Naive B cell (primary cell): ENCODE data around the gene PPP1R37. TPM values are rescaled to one million over a fixed set of nuclear protein-coding genes. Genes with fewer than 3 reads are reported as not detected.

Experiments used
- ATAC-seq, 2 donors: fragments of 150-1000 bp; cut with Tn5 transposase; 2 replicates each; pipeline ENCODE4 v1.10.0; 2021; ENCODE audit warnings: low read depth in 2 of 2, mild to moderate bottlenecking in 2 of 2, moderate library complexity in 2 of 2
- DNase-seq: peaks from one replicate; pipeline ENCODE4 v3.0.0; 2022
- H3K27ac Mint-ChIP-seq, 6 donors: one replicate each; pipeline ENCODE4 v1.8.0; 2020 to 2022; ENCODE audit warnings: mild to moderate bottlenecking in 6 of 6, mixed read lengths in 6 of 6, moderate library complexity in 5 of 6, inconsistent platforms in 2 of 6
- H3K27me3 Mint-ChIP-seq, 3 donors: one replicate each; pipeline ENCODE4 v1.8.0; 2021 to 2022; ENCODE audit warnings: mixed read lengths in 3 of 3, mild to moderate bottlenecking in 1 of 3
- H3K36me3 Mint-ChIP-seq, 2 donors: one replicate each; pipeline ENCODE4 v1.8.0; 2020 to 2022; ENCODE audit warnings: mixed read lengths in 2 of 2, inconsistent platforms in 1 of 2, mild to moderate bottlenecking in 1 of 2
- H3K4me1 Mint-ChIP-seq, 3 donors: one replicate each; pipeline ENCODE4 v1.8.0; 2020 to 2022; ENCODE audit warnings: mixed read lengths in 3 of 3, inconsistent platforms in 1 of 3, mild to moderate bottlenecking in 1 of 3, moderate library complexity in 1 of 3
- H3K4me3 Mint-ChIP-seq, 8 donors: one replicate each; pipeline ENCODE4 v1.8.0; 2020 to 2022; ENCODE audit warnings: mild to moderate bottlenecking in 8 of 8, mixed read lengths in 8 of 8, moderate library complexity in 8 of 8, inconsistent platforms in 2 of 8
- H3K9me3 Mint-ChIP-seq, 7 donors: one replicate each; pipeline ENCODE4 v1.8.0; 2020 to 2022; ENCODE audit warnings: mixed read lengths in 7 of 7, mild to moderate bottlenecking in 5 of 7, inconsistent platforms in 2 of 7, moderate library complexity in 1 of 7
- polyA plus RNA-seq, 6 donors: library from polyadenylated mRNA; unstranded; fragments of 300-500 nt; fragmentation: Illumina TruSeq; gene quantifications; one replicate each; pipeline ENCODE4 v1.2.3, GENCODE V29; 2021; ENCODE audit warnings: low read depth in 6 of 6

PPP1R37 gene
- polyA plus RNA-seq, 6 donors from 2014 or later = 0.20 to 1.4 (median 0.32) TPM; not detected in 1

DNA sequence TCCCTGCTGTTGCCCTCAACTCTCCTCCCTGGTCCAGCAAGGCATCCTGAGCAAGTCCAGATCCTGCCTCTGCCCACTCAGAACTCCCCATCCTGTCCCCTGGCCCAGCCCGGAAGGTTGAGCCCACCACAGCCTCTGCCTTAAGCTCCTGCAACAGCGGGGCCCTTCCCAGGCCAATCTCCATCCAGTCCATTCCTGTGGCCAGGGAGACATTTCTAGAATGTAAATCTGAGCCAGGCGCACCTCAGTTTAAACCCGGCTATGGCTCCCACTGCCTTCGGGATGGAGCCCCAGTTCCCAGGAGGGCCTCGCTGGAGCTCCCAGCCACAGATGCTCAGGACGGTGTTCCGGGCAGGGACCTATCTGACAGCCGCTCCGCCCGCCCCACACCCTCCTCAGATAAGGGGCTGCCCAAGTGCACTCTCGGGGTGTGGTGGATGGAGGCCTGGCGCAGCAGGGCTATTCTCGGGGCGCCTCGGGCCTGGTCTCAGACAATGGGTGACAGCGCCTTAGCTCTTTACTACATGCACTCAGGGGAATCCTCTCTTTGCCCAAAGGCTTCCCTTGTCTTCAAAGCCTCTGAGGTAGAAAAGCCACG is 79.7 kb downstream of the PPP1R37 start:
- Mint-ChIP-seq H3K4me3 (peak overlapping the region in 2 of 8 donors; percentile 12 to 25), H3K27me3 (no peaks in the 10 kb centered on the region), H3K4me1 (peaks cover 27 to 37% (median 36%) of the 10 kb centered on the region in 3 donors), H3K27ac (peak overlapping the region in 1 of 6 donors; percentile 15), H3K9me3 (no peaks in the 10 kb centered on the region), H3K36me3 (no peaks in the 10 kb centered on the region)
- no peak for DNase-seq
- ATAC-seq = no peak

- no peaks in the 10 kb centered on the region for H3K27me3 Mint-ChIP-seq
- DNase-seq (no peak), ATAC-seq (no peak)
- H3K4me3 Mint-ChIP-seq = peak overlapping the region in 3 of 8 donors; percentile 4 to 44 (median 16)
- peaks cover 27 to 41% (median 36%) of the 10 kb centered on the region in 3 donors for H3K4me1 Mint-ChIP-seq
- H3K27ac Mint-ChIP-seq = peak overlapping the region in 3 of 6 donors; percentile 21 to 90 (median 62)
- no peaks in the 10 kb centered on the region for H3K36me3 Mint-ChIP-seq
- H3K9me3 Mint-ChIP-seq = no peaks in the 10 kb centered on the region
These were observed 80.8 kb downstream of the PPP1R37 start for GRCh38 chr19:45173816-45174215.

DNA sequence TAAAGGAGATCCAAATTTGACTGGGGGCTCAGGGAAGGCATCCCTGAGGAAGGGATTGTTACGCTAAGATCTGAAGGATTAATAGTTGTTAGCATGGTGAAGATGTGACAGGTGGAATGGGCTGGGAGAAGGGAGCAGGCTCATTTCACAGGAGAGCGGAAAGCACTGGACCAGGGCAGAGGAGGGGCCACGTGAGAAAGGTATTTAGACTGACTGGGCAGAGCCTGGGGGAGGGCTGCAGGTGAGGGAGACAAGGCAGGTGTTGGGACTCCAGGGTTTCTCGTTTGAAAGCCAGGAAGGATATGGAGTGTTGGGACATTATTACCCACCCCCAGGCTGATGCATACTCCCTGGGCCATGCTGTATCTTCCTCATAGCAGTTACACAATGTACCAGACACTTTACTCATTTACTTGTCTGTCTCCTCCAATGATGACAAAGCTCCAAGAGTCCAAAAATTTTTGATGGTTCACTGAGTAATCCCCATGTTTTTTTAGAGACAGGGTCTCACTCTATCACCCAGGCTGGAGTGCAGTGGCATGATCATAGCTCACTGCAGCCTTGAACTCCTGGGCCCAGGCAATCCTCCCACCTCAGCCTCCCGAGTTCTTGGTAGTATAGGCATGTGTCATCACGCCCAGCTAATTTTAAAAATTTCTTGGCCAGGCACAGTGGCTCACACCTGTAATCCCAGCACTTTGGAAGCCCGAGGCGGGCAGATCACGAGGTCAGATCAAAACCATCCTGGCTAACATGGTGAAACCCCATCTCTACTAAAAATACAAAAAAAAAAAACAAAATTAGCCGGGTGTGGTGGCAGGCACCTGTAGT is 82.8 kb downstream of the PPP1R37 start:
- H3K36me3 Mint-ChIP-seq = peaks cover 0 to 1% of the 10 kb centered on the region in 2 donors
- H3K4me1 Mint-ChIP-seq = peaks cover 31 to 49% (median 47%) of the 10 kb centered on the region in 3 donors
- peak overlapping the region in 6 of 8 donors; percentile 11 to 74 (median 55) for H3K4me3 Mint-ChIP-seq
- ATAC-seq = no peak
- DNase-seq = no peak
- H3K9me3 Mint-ChIP-seq = no peaks in the 10 kb centered on the region
- no peaks in the 10 kb centered on the region for H3K27me3 Mint-ChIP-seq
- H3K27ac Mint-ChIP-seq = peak overlapping the region in 4 of 6 donors; percentile 24 to 93 (median 61)

DNA sequence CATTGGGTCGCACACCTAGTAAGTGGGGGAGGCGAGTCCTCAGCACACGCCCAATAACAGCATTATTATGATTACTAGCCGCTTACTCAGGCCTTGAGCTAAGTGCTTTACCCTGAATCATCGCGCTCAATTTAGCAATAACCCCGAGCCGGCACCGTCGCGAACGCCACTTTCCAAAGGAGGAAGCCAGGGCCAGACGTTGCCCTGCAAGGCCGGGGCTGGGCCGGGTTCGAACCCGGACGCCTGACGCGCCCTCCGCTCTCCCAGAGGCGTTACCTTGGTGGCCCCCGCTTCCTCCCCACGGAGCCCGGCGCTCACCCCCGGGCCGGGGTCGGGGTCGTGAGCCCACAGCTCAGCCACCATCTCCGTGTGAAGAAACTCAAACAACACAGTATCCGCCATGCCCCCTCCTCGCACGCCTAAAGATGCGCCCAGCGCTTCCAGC is 84.9 kb downstream of the PPP1R37 start, which contains the start of gene TRAPPC6A:
TRAPPC6A (minus strand) TSS at position 421 of the 445 bp plus-strand sequence; CDS start at position 402, 19 bp downstream.
- H3K27me3 Mint-ChIP-seq = no peaks in the 10 kb centered on the region
- DNase-seq (no peak), ATAC-seq (peak; percentile 2)
- H3K4me1 Mint-ChIP-seq = peaks cover 32 to 45% (median 42%) of the 10 kb centered on the region in 3 donors
- peaks cover 0 to 13% of the 10 kb centered on the region in 2 donors for H3K36me3 Mint-ChIP-seq
- H3K9me3 Mint-ChIP-seq = no peaks in the 10 kb centered on the region
- peak within 1 kb of the TSS; percentile 80 to 98 (median 94) for H3K4me3 Mint-ChIP-seq
- peak within 1 kb of the TSS; percentile 90 to 99 (median 96) for H3K27ac Mint-ChIP-seq

GRCh38 chr19:45178262-45179071 is 85.5 kb downstream of the PPP1R37 start, which contains the start of gene BLOC1S3:
Gene BLOC1S3 (plus strand): TSS chr19:45178784. CDS start chr19:45179297, 513 bp downstream.
- no peaks in the 10 kb centered on the region for H3K27me3 Mint-ChIP-seq
- H3K36me3 Mint-ChIP-seq = peaks cover 0 to 13% of the 10 kb centered on the region in 2 donors
- H3K27ac Mint-ChIP-seq = peak within 1 kb of the TSS; percentile 90 to 99 (median 96)
- DNase-seq = peak; percentile 100
- peak; percentile 78 for ATAC-seq
- H3K4me1 Mint-ChIP-seq = peaks cover 31 to 45% (median 44%) of the 10 kb centered on the region in 3 donors
- no peaks in the 10 kb centered on the region for H3K9me3 Mint-ChIP-seq
- peak within 1 kb of the TSS; percentile 80 to 98 (median 94) for H3K4me3 Mint-ChIP-seq

- ATAC-seq = no peak
- Mint-ChIP-seq H3K27ac (peak overlapping the region; percentile 90 to 99 (median 96)), H3K27me3 (no peaks in the 10 kb centered on the region)
These were observed 86.3 kb downstream of the PPP1R37 start for GRCh38 chr19:45179072-45179891.

DNA sequence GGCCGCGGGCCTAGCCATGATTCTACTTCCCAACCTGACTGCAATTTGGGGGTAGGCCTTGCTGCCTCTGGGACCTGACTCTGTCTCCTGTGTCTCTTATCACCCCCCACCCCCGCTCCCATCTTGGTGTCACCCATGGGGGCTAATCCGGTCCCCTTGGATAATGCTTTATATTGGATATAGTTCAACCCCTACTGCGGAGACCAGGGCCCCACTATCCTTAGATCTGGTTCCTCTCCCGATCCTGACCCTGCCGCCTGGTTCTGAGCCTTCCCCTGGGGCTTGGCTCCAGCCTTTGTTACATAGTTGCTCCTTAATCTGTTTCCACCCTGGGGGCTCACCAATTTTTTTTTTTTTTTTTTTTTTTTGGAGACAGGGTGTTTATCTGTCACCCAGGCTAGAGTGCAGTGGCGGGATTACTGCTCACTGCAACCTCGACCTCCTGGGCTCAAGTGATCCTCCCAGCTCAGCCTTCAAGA is 87.0 kb downstream of the PPP1R37 start:
- peaks cover 33 to 52% (median 45%) of the 10 kb centered on the region in 3 donors for H3K4me1 Mint-ChIP-seq
- no peak for DNase-seq

More at GRCh38 chr19:45179072-45179891, 86.3 kb downstream of the PPP1R37 start:
- peak overlapping the region; percentile 80 to 98 (median 94) for H3K4me3 Mint-ChIP-seq
- no peak for DNase-seq
- peaks cover 0 to 13% of the 10 kb centered on the region in 2 donors for H3K36me3 Mint-ChIP-seq
- H3K4me1 Mint-ChIP-seq = peaks cover 30 to 46% (median 40%) of the 10 kb centered on the region in 3 donors
- H3K9me3 Mint-ChIP-seq = no peaks in the 10 kb centered on the region

DNA sequence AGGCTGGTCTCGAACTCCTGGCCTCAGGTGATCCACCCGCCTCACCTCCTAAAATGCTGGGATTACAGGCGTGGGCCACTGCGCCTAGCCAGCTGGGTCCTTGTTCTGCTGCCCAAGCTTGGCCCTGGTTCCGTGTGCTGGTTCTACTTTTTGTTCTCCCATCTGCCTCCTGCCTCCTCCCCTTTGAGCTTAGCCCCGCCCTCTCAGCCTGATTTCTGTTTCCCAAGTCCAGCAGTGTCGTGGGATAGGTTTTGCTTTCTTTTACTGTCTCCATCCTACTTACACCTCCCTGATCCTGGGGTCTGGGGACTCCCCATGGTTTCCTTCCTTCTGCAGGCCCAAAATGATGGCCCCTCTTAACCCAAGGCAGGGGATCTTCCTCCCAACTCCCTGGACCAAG is 88.0 kb downstream of the PPP1R37 start:
- peak overlapping the region; percentile 74 to 91 (median 78) for H3K4me3 Mint-ChIP-seq
- DNase-seq (no peak), ATAC-seq (no peak)
- no peaks in the 10 kb centered on the region for H3K9me3 Mint-ChIP-seq
- peak overlapping the region in 2 of 6 donors; percentile 42 to 69 for H3K27ac Mint-ChIP-seq
- no peaks in the 10 kb centered on the region for H3K27me3 Mint-ChIP-seq
- H3K4me1 Mint-ChIP-seq = peaks cover 34 to 54% (median 40%) of the 10 kb centered on the region in 3 donors
- H3K36me3 Mint-ChIP-seq = peaks cover 0 to 13% of the 10 kb centered on the region in 2 donors

More for the DNA sequence above, 87.0 kb downstream of the PPP1R37 start:
- peak overlapping the region in 4 of 6 donors; percentile 53 to 84 (median 64) for H3K27ac Mint-ChIP-seq
- peak overlapping the region; percentile 74 to 91 (median 78) for H3K4me3 Mint-ChIP-seq
- no peak for ATAC-seq
- H3K9me3 Mint-ChIP-seq = no peaks in the 10 kb centered on the region
- no peaks in the 10 kb centered on the region for H3K27me3 Mint-ChIP-seq
- H3K36me3 Mint-ChIP-seq = peaks cover 0 to 13% of the 10 kb centered on the region in 2 donors

- DNase-seq (no peak), ATAC-seq (no peak)
- peaks cover 0 to 13% of the 10 kb centered on the region in 2 donors for H3K36me3 Mint-ChIP-seq
- H3K4me3 Mint-ChIP-seq = no peak overlapping the region
- peak overlapping the region in 2 of 6 donors; percentile 32 to 44 for H3K27ac Mint-ChIP-seq
- no peaks in the 10 kb centered on the region for H3K27me3 Mint-ChIP-seq
- no peaks in the 10 kb centered on the region for H3K9me3 Mint-ChIP-seq
- H3K4me1 Mint-ChIP-seq = peaks cover 34 to 60% (median 50%) of the 10 kb centered on the region in 3 donors
These were observed 89.8 kb downstream of the PPP1R37 start for GRCh38 chr19:45182758-45183157.

GRCh38 chr19:45184115-45184514 is 91.1 kb downstream of the PPP1R37 start:
- H3K36me3 Mint-ChIP-seq = peaks cover 0 to 13% of the 10 kb centered on the region in 2 donors
- DNase-seq = no peak
- peak overlapping the region in 1 of 8 donors; percentile 16 for H3K4me3 Mint-ChIP-seq
- peak overlapping the region in 3 of 6 donors; percentile 44 to 87 (median 76) for H3K27ac Mint-ChIP-seq
- ATAC-seq = no peak
- H3K9me3 Mint-ChIP-seq = no peaks in the 10 kb centered on the region
- H3K4me1 Mint-ChIP-seq = peaks cover 34 to 57% (median 50%) of the 10 kb centered on the region in 3 donors
- no peaks in the 10 kb centered on the region for H3K27me3 Mint-ChIP-seq

- H3K9me3 Mint-ChIP-seq = peaks cover 0 to 8% (median 0%) of the 10 kb centered on the region in 7 donors
- no peak for ATAC-seq
- peak overlapping the region in 1 of 6 donors; percentile 85 for H3K27ac Mint-ChIP-seq
These were observed 93.7 kb downstream of the PPP1R37 start for GRCh38 chr19:45186509-45187334.

More at GRCh38 chr19:45186509-45187334, 93.7 kb downstream of the PPP1R37 start:
- Mint-ChIP-seq H3K4me3 (no peak overlapping the region), H3K36me3 (peaks cover 0 to 10% of the 10 kb centered on the region in 2 donors), H3K4me1 (peaks cover 21 to 37% (median 30%) of the 10 kb centered on the region in 3 donors), H3K27me3 (no peaks in the 10 kb centered on the region)
- no peak for DNase-seq
